OCI-LY1 (cell line): Measurements from ENCODE around the gene NPVF.

Source experiments
- H2AFZ ChIP-seq: fragments of 200-600 bp; sonication (generic), shearing (Covaris generic); 2 replicates; pipeline ENCODE4 v1.6.0; 2014; ENCODE audit warnings: antibody characterized with exemption, mild to moderate bottlenecking, low read length
- H3F3A ChIP-seq: fragments of 200-600 bp; sonication (generic), shearing (Covaris generic); 2 replicates; pipeline ENCODE4 v1.6.0; 2014; ENCODE audit warnings: mild to moderate bottlenecking, antibody characterized with exemption, low read length, moderate library complexity; ENCODE audit not compliant: insufficient read depth
- H3K27ac ChIP-seq: fragments of 200-600 bp; sonication (generic); 2 replicates; pipeline ENCODE4 v1.5.1; 2014; ENCODE audit warnings: low read length, mixed run types, mild to moderate bottlenecking, low read depth; ENCODE audit not compliant: poor library complexity, severe bottlenecking
- H3K27me3 ChIP-seq: fragments of 200-600 bp; sonication (generic); 2 replicates; pipeline ENCODE4 v1.6.0; 2014; ENCODE audit warnings: antibody characterized with exemption, mild to moderate bottlenecking, low read length, moderate library complexity; ENCODE audit not compliant: insufficient read depth
- H3K36me3 ChIP-seq: fragments of 200-600 bp; sonication (generic); 2 replicates; pipeline ENCODE4 v1.6.1; 2014; ENCODE audit warnings: mild to moderate bottlenecking, antibody characterized with exemption, low read length, moderate library complexity, mixed read lengths; ENCODE audit not compliant: insufficient read depth
- H3K4me1 ChIP-seq: fragments of 200-600 bp; sonication (generic); 2 replicates; pipeline ENCODE4 v1.5.1; 2014; ENCODE audit warnings: mild to moderate bottlenecking, low read length, moderate library complexity; ENCODE audit not compliant: insufficient read depth, severe bottlenecking
- H3K4me2 ChIP-seq: fragments of 200-600 bp; sonication (generic), shearing (Covaris generic); 2 replicates; pipeline ENCODE4 v1.6.1; 2014; ENCODE audit warnings: low read length
- H3K4me3 ChIP-seq: fragments of 200-600 bp; sonication (generic); 2 replicates; pipeline ENCODE4 v1.5.1; 2014; ENCODE audit warnings: low read length, low read depth, mild to moderate bottlenecking, mixed read lengths; ENCODE audit not compliant: poor library complexity, severe bottlenecking
- H3K79me2 ChIP-seq: fragments of 200-600 bp; shearing (Covaris generic); 2 replicates; pipeline ENCODE4 v1.6.1; 2016; ENCODE audit warnings: mixed run types, low read length, mixed read lengths; ENCODE audit not compliant: insufficient read depth
- H3K9ac ChIP-seq: fragments of 200-600 bp; sonication (generic), shearing (Covaris generic); 2 replicates; pipeline ENCODE4 v1.6.1; 2014; ENCODE audit warnings: mild to moderate bottlenecking, low read length, mixed read lengths
- H3K9me2 ChIP-seq: fragments of 200-600 bp; sonication (generic), shearing (Covaris generic); 2 replicates; pipeline ENCODE4 v1.6.1; 2014; ENCODE audit warnings: low read depth, mild to moderate bottlenecking, low read length, mixed read lengths
- H3K9me3 ChIP-seq: fragments of 200-600 bp; shearing (Covaris generic); 2 replicates; pipeline ENCODE4 v1.6.1; 2014; ENCODE audit warnings: low read length, mixed read lengths
- H4K20me1 ChIP-seq: fragments of 200-600 bp; sonication (generic), shearing (Covaris generic); 2 replicates; pipeline ENCODE4 v1.6.0; 2016; ENCODE audit warnings: mild to moderate bottlenecking, low read length; ENCODE audit not compliant: insufficient read depth
- CTCF ChIP-seq: fragments of 200-600 bp; sonication (generic), shearing (Covaris generic); IDR thresholded peaks from 2 replicates; pipeline ENCODE4 v1.5.1; 2017; ENCODE audit warnings: mild to moderate bottlenecking, antibody characterized with exemption, low read length, moderate library complexity, mixed read lengths
- EZH2 ChIP-seq: fragments of 200-600 bp; sonication (generic), shearing (Covaris generic); IDR thresholded peaks from 2 replicates; pipeline ENCODE4 v1.8.0; 2017; ENCODE audit warnings: borderline replicate concordance, mixed run types, mild to moderate bottlenecking, antibody characterized with exemption, low read length, moderate library complexity, mixed read lengths

The NPVF gene

GRCh38 chr7:25223206-25223605 lies 5.1 kb downstream of the NPVF start:
- no peaks in the 10 kb centered on the region for H3K9me2 ChIP-seq
- peaks cover 15% of the 10 kb centered on the region for H3K4me1 ChIP-seq
- no peak overlapping the region for H3K4me2 ChIP-seq
- H3K9me3 ChIP-seq, result no peaks in the 10 kb centered on the region
- no peaks in the 10 kb centered on the region for H3K36me3 ChIP-seq
- H4K20me1 ChIP-seq, result no peaks in the 10 kb centered on the region
- no peaks in the 10 kb centered on the region for H3F3A ChIP-seq
- H3K4me3 ChIP-seq, result no peak overlapping the region
- no peak overlapping the region for H2AFZ ChIP-seq
- no peak overlapping the region for H3K9ac ChIP-seq
- TF ChIP-seq CTCF (no peak), EZH2 (no peak)
- H3K27ac ChIP-seq, result no peak overlapping the region
- H3K27me3 ChIP-seq, result peaks cover 7% of the 10 kb centered on the region; the same call in 1 of the 2 replicates
- no peaks in the 10 kb centered on the region for H3K79me2 ChIP-seq

- Histone ChIP-seq H3K36me3 (no peaks in the 10 kb centered on the region), H3K79me2 (no peaks in the 10 kb centered on the region), H4K20me1 (no peaks in the 10 kb centered on the region), H3K9me2 (no peaks in the 10 kb centered on the region), H3K4me2 (peak overlapping the region; percentile 1; the same call in 1 of the 2 replicates), H3K4me3 (no peak overlapping the region), H3K27me3 (peaks cover 7% of the 10 kb centered on the region; the same call in 1 of the 2 replicates), H3K4me1 (peaks cover 15% of the 10 kb centered on the region), H2AFZ (no peak overlapping the region), H3K9ac (no peak overlapping the region), H3F3A (no peaks in the 10 kb centered on the region), H3K27ac (no peak overlapping the region), H3K9me3 (no peaks in the 10 kb centered on the region)
- no peak for TF ChIP-seq EZH2
- no peak for TF ChIP-seq CTCF
Measured at GRCh38 chr7:25222666-25223065, 5.6 kb downstream of the NPVF start.

- Histone ChIP-seq H3K79me2 (no peaks in the 10 kb centered on the region), H3F3A (no peaks in the 10 kb centered on the region), H2AFZ (no peak overlapping the region), H3K4me2 (no peak overlapping the region), H4K20me1 (no peaks in the 10 kb centered on the region), H3K4me1 (peaks cover 15% of the 10 kb centered on the region), H3K9me3 (no peaks in the 10 kb centered on the region), H3K9me2 (no peaks in the 10 kb centered on the region), H3K27me3 (peaks cover 7% of the 10 kb centered on the region; the same call in 1 of the 2 replicates), H3K27ac (no peak overlapping the region), H3K4me3 (no peak overlapping the region), H3K36me3 (no peaks in the 10 kb centered on the region), H3K9ac (no peak overlapping the region)
- TF ChIP-seq CTCF (no peak), EZH2 (no peak)
Measured at GRCh38 chr7:25221009-25221408, 7.3 kb downstream of the NPVF start.
